ENCODE results near the gene CMPK1. TPM values are rescaled to one million over a fixed set of nuclear protein-coding genes. Genes with fewer than 3 reads are reported as not detected.

The CMPK1 gene
- total RNA-seq, 1 experiment from 2014 or later: 117 TPM

Other genes starting within 250 kb of the CMPK1 start
- not detected in 2 replicates for gene CYP4A22, start 196.3 kb upstream of the CMPK1 start, total RNA-seq (2014; rRNA removed; shearing (Covaris generic))
- gene PDZK1IP1, start 143.8 kb upstream of the CMPK1 start, total RNA-seq (2014; rRNA removed; shearing (Covaris generic)): not detected in 2 replicates
- gene TAL1, start 101.6 kb upstream of the CMPK1 start, total RNA-seq (2014; rRNA removed; shearing (Covaris generic)): not detected in 2 replicates
- gene STIL, start 19.6 kb upstream of the CMPK1 start, total RNA-seq (2014; rRNA removed; shearing (Covaris generic)): 22.6 and 42.0 TPM in 2 replicates
- gene FOXE3, start 82.5 kb downstream of the CMPK1 start, total RNA-seq (2014; rRNA removed; shearing (Covaris generic)): not detected in 2 replicates
- 10.7 and 12.9 TPM in 2 replicates for gene FOXD2, start 104.3 kb downstream of the CMPK1 start, total RNA-seq (2014; rRNA removed; shearing (Covaris generic))

Measured in SJSA1 (cell line).